Gastrocnemius medialis (tissue), 4 donors: Measurements from ENCODE around the gene ZNF414. TPM values are rescaled to one million over a fixed set of nuclear protein-coding genes. Genes with fewer than 3 reads are reported as not detected.

Source experiments
- ATAC-seq, 2 donors: fragments of 150-250 bp; one replicate each; pipeline ENCODE4 v1.9.1; 2016
- DNase-seq, 2 donors: peaks; one replicate each; pipeline ENCODE4 v3.0.0-alpha.2; 2019
- H3K27ac ChIP-seq, 4 donors: fragments of 200-600 bp; sonication (generic); 1 replicate in 1 of 4; 2 replicates in 3 of 4; pipeline ENCODE4 v1.5.1; 2016 to 2018; ENCODE audit warnings: mild to moderate bottlenecking in 2 of 4, moderate library complexity in 1 of 4
- H3K27me3 ChIP-seq, 3 donors: fragments of 200-600 bp; sonication (generic) in 2 of 3; 1 replicate in 1 of 3; 2 replicates in 2 of 3; pipeline versions ENCODE4 v1.5.1 to v1.6.0; 2016 to 2019; ENCODE audit warnings: mild to moderate bottlenecking in 1 of 3, moderate library complexity in 1 of 3
- H3K36me3 ChIP-seq, 2 donors: fragments of 200-600 bp; sonication (generic) in 1 of 2; one replicate each; pipeline ENCODE4 v1.5.1; 2017 to 2018
- H3K4me1 ChIP-seq, 2 donors: fragments of 200-600 bp; sonication (generic) in 1 of 2; one replicate each; pipeline ENCODE4 v1.5.1; 2016 to 2017; ENCODE audit warnings: mild to moderate bottlenecking in 2 of 2
- H3K4me3 ChIP-seq, 4 donors: fragments of 200-600 bp; sonication (generic) in 3 of 4; 1 replicate in 1 of 4; 2 replicates in 3 of 4; pipeline ENCODE4 v1.5.1; 2016 to 2019; ENCODE audit warnings: mild to moderate bottlenecking in 2 of 4
- H3K9me3 ChIP-seq, 3 donors: fragments of 200-600 bp; sonication (generic) in 2 of 3; 1 replicate in 1 of 3; 2 replicates in 2 of 3; pipeline ENCODE4 v1.5.1; 2016 to 2019
- CTCF ChIP-seq, 5 experiments: fragments of 450-650 bp in 3 of 5; fragments of 200-600 bp in 2 of 5; sonication (generic) in 2 of 5; IDR thresholded peaks in 4 of 5; conservative IDR thresholded peaks in 1 of 5; 1 replicate in 4 of 5; 2 replicates in 1 of 5; pipeline ENCODE4 v1.5.1; 2016 to 2019; ENCODE audit warnings: antibody characterized with exemption in 5 of 5, mild to moderate bottlenecking in 3 of 5, moderate library complexity in 3 of 5
- POLR2A ChIP-seq, 2 donors: fragments of 450-650 bp; IDR thresholded peaks; one replicate each; pipeline ENCODE4 v1.6.1; 2017; ENCODE audit warnings: antibody characterized with exemption in 2 of 2, mild to moderate bottlenecking in 2 of 2, moderate library complexity in 2 of 2
- in situ Hi-C, 4 donors: fragments of 200-750 bp; cut with MboI; loops; one replicate each; pipeline versions ENCODE4 v1.15.0 to v1.8.0; 2017; ENCODE audit warnings: low sequenced_read_pairs in 4 of 4
- intact Hi-C: fragments of 100-400 bp; cut with DNase I; formaldehyde crosslinking; loops from one replicate; pipeline ENCODE4 v1.15.1; 2023; ENCODE audit warnings: low total_unique reads
- total RNA-seq, 4 donors: library from RNA; depleted of rRNA; stranded (reverse); fragments of >200 nt; gene quantifications; one replicate each; pipeline versions ENCODE4 v1.1.0 to v1.2.3, GENCODE V29; 2016

Gene ZNF414
- total RNA-seq, 4 donors from 2014 or later, result 4.7 to 13.3 (median 6.9) TPM

DNA sequence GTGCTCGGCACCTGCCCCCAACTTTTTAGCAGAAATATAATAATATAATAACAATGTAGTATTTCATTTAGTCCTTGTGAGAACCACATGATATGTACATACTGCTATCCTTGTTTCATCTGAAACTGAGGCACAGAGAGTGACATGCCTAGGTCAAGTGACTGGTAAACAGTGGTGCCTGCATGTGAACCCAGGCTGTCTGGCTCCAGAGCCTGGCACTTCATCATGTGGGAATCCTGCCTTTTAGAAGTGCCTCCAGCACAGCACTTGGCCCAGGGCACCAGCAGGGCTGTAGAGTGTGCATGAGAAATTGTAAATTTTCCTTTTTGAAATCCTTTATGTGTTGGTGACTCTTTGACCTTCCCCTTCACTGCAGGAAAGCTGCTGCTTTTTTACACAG lies 39.0 kb downstream of the ZNF414 start:
- no peak overlapping the region for H3K4me3 ChIP-seq
- DNase-seq, result no peak
- no peak for TF ChIP-seq POLR2A (IDR thresholded peaks at IDR 0.05)
- no peak for TF ChIP-seq CTCF (IDR thresholded peaks at IDR 0.05 in 4 of 5, conservative IDR thresholded peaks at IDR 0.05 in 1 of 5)
- no peaks in the 10 kb centered on the region for H3K27me3 ChIP-seq
- H3K4me1 ChIP-seq, result peaks cover 13 to 17% of the 10 kb centered on the region in 2 donors
- H3K9me3 ChIP-seq, result no peaks in the 10 kb centered on the region
- peak in 1 of 2 donors; percentile 44 for ATAC-seq
- peaks cover 0 to 59% of the 10 kb centered on the region in 2 donors for H3K36me3 ChIP-seq
- peak overlapping the region in 2 of 4 donors; percentile 5 to 24 for H3K27ac ChIP-seq
- in situ Hi-C loops (no loop called here), intact Hi-C loops (no loop called here)

GRCh38 chr19:8473648-8474476 lies 40.1 kb downstream of the ZNF414 start:
- no peak for ATAC-seq
- Histone ChIP-seq H3K36me3 (peaks cover 0 to 71% of the 10 kb centered on the region in 2 donors), H3K27ac (no peak overlapping the region), H3K27me3 (no peaks in the 10 kb centered on the region), H3K4me1 (peaks cover 11 to 13% of the 10 kb centered on the region in 2 donors), H3K4me3 (no peak overlapping the region), H3K9me3 (no peaks in the 10 kb centered on the region)
- DNase-seq, result no peak
- in situ Hi-C loops (no loop called here), intact Hi-C loops (no loop called here)
- TF ChIP-seq POLR2A (IDR thresholded peaks at IDR 0.05) (no peak), CTCF (IDR thresholded peaks at IDR 0.05 in 4 of 5, conservative IDR thresholded peaks at IDR 0.05 in 1 of 5) (no peak)

- Histone ChIP-seq H3K27me3 (no peaks in the 10 kb centered on the region), H3K4me1 (no peaks in the 10 kb centered on the region), H3K4me3 (no peak overlapping the region), H3K9me3 (no peaks in the 10 kb centered on the region), H3K36me3 (peaks cover 0 to 98% of the 10 kb centered on the region in 2 donors), H3K27ac (no peak overlapping the region)
- intact Hi-C loops, result no loop called here
- in situ Hi-C loops, result no loop called here
- DNase-seq, result no peak
- TF ChIP-seq POLR2A (IDR thresholded peaks at IDR 0.05) (no peak), CTCF (IDR thresholded peaks at IDR 0.05 in 4 of 5, conservative IDR thresholded peaks at IDR 0.05 in 1 of 5) (no peak)
- ATAC-seq, result no peak
These were observed 44.2 kb downstream of the ZNF414 start for GRCh38 chr19:8469613-8470368.

GRCh38 chr19:8468761-8469373 lies 45.1 kb downstream of the ZNF414 start:
- Histone ChIP-seq H3K4me1 (peaks cover 0 to 3% of the 10 kb centered on the region in 2 donors), H3K9me3 (no peaks in the 10 kb centered on the region), H3K27ac (no peak overlapping the region), H3K4me3 (no peak overlapping the region), H3K27me3 (no peaks in the 10 kb centered on the region), H3K36me3 (peaks cover 0 to 98% of the 10 kb centered on the region in 2 donors)
- TF ChIP-seq CTCF (IDR thresholded peaks at IDR 0.05 in 4 of 5, conservative IDR thresholded peaks at IDR 0.05 in 1 of 5), result no peak
- no peak for TF ChIP-seq POLR2A (IDR thresholded peaks at IDR 0.05)
- no peak for DNase-seq
- ATAC-seq, result no peak
- intact Hi-C loops (no loop called here), in situ Hi-C loops (no loop called here)
